CD4-positive, alpha-beta T cell treated with Interleukin-4 for 1 hour (primary cell): ENCODE results near the gene NOP16.

Experiments used
- DNase-seq, 2 donors: peaks; one replicate each; pipeline ENCODE4 v3.0.0-alpha.2; 2020 to 2022

The NOP16 gene

DNA sequence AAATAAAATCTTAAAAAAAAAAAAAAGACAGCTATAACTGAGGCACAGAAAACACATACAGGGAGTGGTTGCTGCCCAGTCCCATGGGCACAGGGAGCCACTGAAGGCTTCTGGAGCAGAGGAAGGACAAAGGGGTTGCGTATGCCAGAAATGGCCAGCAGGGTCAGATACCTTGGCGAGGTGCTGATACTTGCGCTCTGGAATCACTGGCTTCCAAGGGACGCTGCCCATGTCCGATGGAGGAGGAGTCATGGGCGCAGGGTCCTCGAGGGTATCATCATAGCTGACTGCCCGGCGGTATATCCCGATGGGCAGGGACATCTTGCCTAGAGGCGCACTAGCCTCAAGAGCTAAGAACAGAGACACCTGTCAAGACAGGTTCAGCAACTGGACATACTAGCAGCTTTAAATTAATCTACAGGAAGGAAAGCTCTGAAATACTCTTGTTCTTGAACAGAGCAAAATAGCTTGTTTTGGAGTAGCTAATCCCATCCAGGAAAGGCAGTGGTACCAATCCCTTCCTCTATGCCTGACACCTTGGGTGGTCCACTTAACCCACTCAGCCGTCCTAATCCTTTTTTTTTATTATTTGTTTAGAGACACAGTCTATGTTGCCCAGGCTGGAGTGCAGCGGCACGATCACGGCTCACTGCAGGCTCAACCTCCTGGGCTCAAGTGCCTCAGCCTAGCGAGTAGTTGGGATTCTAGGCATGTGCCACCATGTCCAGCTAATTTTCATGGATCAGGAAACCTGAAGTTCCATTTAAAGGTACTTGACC lies 32.8 kb downstream of the NOP16 start:
- no peak for DNase-seq

DNA sequence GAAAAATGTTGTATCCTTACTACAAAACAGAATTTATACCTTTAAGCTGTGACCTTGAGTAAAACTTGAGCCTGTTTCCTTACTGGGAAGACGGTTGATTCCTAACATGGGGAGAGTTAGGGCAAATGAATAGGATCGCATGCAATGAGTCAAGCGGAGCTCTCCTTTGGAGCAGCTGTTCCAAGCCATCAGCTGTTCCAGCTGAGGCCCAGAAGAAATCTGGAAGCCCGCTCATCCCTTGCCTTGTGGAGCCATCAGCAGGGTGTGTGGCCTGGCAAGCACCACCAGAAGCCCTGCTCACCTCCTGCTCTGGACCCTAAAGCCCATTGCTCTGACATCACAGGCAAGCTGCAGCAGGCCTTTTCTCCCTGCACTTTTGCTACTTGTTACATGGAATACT lies 34.9 kb downstream of the NOP16 start:
- DNase-seq = no peak

DNA sequence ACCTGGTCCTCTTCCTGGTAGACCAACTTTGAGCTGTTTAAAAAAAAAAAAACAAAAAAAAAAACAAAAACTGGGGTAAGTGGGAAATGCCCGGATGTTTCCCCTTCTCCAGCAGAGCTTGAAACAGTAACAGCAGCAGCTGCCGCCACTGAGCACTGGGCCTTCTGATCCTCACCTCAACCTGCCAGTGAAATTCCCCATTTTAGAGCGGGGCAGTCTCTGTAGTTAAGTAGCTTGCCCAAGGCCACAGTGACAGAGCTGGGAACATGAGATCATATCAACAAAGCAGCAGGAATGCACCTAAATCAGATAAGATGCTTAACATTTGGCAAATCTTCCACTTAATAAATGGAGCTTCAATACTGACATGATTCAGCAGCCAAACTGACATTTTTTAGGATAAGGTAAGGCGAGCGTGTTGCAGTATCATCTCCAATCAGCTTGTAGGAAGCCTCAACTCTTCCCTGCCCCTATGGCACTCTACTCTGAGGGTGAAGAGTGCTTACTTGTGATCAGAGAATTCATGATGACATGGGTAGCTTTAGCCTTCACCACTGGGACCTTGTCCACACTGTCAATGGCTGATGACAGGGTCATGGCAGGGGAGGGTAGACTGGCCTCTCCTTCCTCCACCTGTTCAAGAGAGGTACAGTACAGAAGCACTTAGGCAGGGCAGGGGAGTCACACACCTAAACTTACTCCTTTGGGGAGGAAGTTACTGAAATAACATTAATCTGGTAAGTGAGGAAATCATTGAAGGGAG lies 36.1 kb downstream of the NOP16 start:
- DNase-seq = no peak

DNA sequence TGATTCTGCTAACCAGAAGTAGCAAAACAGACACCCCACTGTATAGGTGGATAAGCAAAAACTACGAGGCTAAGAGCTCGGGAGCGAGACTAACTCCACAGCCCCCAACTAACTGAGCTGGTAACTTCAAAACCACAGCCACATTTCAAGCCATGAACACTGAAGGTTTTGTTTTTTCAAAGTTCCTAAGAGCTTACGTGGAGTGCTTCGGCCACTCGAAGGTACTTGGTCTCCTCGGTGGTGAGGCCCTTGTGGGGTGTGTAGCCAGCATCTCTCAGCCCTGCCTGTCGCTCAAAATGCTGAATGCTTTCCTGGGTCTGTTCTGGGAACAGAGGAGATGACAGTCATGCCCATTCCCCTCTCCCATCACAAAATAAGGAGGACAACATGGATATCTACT lies 38.0 kb downstream of the NOP16 start:
- DNase-seq = no peak

DNA sequence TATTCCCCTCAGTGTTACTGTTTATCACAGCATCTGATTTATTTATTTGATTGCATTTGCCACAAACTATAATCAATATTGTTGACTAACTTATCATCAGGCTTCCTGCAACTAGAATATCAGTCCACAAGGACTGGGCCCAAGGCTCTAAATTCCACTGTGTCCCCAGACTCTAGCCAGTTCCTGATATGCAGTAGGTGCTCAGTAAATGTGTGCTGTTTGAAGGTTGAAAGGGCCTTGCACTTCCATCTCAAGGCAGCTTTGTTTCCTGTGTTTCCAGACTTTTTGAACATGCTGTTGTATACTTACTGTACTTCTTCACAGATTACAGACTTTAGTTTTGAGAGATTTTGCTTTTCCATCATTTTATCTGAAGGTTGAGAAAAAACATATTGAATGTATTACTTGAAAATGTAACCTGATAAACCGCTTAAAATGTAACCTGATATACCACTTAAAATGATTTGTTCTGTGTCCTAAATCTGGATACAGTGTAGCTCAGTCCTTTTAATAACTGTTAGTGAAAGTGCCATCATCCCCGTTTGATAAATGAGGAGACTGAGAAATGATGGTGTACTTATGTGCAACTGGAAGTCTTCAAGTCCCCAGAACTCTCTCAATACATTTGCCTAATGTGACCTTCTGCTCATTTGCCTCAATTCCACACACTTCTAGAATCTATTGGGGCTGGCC lies 45.5 kb downstream of the NOP16 start:
- no peak for DNase-seq

DNA sequence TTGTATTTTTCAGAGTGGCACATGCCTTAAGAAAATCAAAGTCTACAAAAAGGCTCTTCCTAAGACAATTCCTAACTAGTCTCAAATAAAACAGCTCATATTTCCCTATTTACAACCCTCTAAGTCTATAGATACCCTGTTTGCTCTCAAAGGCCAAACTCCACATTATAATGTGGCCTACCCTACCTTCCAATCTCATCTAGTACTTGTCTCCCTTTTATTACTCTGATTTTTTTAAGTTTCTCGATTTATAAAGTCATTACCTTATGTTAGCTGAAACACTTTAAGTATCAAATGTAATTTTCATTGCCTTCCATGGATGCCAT lies 46.3 kb downstream of the NOP16 start:
- DNase-seq = no peak

DNA sequence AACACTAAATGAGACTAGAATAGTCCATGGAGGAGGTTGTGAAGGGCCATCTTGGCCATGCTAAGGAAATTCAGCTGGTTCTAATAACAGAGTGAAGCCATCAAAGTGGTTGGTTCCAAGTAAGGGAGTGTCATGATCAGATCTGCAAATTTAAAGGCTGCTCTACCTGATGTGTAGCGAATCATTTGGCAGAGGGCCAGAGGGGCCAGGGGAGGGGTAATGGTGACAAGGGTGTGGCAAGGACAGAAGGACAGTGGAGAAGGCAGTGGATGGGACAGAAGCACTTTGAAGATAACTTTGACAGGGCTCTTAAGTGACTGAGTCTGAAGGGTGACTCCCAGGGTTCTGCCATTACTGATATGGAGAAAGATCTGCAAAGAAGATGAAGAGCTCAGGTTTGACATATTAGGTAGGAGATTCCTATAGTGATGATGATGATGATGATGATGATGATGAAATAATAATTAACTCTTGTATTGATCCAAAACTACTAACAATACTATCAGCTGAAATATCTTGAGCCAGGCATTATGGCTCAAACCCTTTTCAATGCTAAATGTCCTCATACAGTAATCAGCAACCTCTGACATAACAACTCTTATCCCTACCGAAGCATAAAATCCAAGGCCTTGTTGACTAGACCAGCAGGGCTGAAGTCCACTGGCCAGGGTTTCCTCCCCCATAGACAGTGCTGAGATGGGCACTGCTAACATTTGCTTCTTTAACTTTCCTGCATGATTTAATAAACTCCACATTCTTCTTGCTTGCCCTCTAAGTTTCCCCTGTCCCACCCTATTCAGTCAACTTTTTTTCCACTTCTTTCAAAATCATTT lies 46.9 kb downstream of the NOP16 start:
- no peak for DNase-seq

DNA sequence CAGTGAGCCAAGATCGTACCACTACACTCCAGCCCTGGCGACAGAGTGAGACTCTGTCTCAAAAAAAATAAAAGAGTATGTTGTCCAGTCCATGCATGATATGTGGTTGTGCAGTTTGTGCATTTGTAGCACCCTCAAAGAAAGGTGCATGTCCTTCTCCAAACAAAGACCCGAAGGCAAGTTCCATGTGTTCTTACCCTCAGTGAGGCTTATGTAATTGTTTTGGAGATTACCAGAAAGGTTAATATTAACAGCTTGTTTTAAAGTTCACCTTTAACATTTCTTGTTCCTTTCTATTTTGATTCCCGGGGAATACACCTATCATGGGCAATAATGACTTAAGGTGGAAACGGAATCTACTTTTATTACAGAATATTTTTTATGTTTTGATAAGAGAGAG lies 49.1 kb downstream of the NOP16 start:
- no peak for DNase-seq

DNA sequence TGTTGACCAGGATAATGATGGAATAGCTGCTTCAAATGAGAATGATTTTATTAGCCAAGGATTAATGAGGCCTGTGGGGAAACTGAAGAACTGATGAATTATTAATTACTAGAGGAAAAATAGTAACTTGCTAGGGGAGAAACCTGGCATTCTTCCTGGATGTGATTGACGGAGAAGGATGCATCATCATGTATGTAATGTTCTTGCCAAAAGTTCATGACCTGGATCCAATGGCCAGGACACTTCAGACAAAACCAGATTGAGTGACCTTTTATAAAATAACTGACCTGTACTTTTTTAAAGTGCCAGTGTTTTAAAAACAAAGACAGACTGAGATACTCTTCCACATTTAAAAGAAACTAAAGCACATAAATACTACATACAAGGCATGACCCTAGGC lies 50.5 kb downstream of the NOP16 start:
- no peak for DNase-seq

DNA sequence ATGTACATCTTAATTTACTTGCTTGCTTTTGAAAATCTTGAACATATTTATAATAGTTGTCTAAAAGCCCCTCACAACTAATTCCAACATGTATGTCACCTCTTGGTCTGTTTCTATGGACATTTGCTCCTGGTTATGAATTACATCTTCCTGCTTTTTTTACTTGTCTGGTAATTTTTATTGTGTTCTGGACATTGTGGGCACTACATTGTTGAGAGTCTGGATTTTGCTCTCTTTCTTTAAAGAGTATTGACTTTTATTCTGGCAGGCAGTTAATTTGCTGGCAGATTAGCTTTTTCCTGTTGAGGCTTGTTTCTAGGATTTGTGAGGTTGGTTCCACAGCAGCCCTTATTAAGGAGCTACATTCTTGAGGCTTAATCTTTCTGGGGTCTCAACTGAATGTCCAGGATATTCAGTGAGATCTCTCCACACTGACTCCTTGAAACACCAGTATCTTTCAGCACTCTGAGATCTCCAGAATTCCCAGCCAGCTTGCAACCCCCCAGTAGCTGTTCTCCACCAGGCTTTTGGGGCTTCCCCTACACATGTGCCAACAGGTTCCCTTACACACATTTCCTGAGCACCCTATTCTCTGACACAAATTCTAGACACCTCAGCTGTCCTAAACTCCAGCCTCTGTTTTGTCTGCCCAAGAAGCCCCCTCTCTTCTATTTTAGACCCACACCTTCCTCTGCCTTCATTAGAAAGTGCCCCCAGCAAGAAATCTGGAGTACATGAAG lies 54.2 kb downstream of the NOP16 start:
- no peak for DNase-seq
